GM19238 (cell line): Measurements from ENCODE around the gene RXYLT1.
A peak's percentile ranks its signal among the peaks of the same experiment; 100 is the strongest.
"Not testable (repeated sequence)": the region's sequence is repeated elsewhere in the genome, so short reads cannot be mapped to it uniquely, and the experiment has no call there.

Source experiments
- DNase-seq: peaks from one replicate; pipeline ENCODE4 v3.0.0; 2011; ENCODE audit warnings: low spot score; ENCODE audit not compliant: insufficient read length

Gene RXYLT1, protein sequence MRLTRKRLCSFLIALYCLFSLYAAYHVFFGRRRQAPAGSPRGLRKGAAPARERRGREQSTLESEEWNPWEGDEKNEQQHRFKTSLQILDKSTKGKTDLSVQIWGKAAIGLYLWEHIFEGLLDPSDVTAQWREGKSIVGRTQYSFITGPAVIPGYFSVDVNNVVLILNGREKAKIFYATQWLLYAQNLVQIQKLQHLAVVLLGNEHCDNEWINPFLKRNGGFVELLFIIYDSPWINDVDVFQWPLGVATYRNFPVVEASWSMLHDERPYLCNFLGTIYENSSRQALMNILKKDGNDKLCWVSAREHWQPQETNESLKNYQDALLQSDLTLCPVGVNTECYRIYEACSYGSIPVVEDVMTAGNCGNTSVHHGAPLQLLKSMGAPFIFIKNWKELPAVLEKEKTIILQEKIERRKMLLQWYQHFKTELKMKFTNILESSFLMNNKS

DNA sequence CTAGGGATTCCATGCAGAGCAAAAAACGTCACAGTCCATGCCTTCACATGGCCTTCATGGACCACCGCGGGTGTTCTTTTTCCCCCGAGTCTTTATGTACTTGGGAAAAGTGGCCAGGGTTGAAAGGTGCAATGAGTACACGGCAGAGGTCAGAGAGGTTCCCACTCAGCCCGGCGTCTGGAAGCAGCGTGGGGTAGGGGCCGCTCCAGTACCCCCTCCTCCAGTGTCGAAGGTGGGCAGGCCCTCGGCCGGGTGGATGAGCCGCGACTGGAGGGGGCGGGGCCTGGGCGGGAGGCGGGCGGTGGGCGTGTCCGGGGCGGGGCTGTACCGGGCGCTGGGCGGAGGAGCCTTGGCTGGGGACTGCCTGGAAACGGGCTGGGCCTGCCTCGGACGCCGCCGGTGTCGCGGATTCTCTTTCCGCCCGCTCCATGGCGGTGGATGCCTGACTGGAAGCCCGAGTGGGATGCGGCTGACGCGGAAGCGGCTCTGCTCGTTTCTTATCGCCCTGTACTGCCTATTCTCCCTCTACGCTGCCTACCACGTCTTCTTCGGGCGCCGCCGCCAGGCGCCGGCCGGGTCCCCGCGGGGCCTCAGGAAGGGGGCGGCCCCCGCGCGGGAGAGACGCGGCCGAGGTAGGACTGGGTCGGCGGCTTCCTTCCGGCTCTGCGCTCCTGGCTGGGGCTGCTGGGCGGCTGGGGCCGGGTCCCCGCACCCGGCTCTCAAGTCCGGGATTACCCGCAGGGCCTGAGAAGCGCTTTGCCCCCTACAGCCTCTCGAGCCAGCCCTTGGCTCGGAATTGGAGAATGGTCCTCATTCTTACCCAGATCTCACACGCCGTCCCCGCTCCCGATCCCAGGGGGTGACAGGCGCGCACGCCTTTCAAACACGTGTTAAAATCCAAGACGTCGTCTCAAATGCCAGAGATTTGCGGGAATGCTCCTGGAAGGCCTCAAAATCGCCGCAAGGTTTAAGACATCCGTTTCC is at the start of gene RXYLT1:
TSS of gene RXYLT1 (plus strand) at position 412 of the 984 bp plus-strand sequence. CDS start at position 464, 52 bp downstream.
- peak; percentile 83 for DNase-seq

DNA sequence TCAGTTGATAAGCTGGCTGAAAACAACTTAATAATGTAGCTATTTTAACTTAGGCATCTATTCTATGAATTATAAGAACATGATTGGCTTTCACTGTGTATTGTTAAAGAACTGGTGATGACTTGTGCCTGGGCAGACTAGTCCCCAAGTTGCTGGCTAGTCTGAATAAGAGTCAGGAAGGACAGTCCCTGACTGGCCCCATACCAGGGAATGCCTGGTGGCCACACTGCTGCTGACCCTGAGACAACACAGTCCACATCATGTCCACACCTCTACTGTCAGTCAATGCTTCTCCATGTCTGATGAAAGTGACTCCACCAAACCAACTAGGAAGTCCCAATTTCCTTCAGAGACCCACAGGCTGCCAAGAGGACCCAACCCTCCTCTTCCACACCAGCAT is 46.9 kb upstream of the RXYLT1 start:
- DNase-seq = not testable (repeated sequence)

GRCh38 chr12:63733585-63733984 is 46.1 kb upstream of the RXYLT1 start:
- DNase-seq = not testable (repeated sequence)

DNA sequence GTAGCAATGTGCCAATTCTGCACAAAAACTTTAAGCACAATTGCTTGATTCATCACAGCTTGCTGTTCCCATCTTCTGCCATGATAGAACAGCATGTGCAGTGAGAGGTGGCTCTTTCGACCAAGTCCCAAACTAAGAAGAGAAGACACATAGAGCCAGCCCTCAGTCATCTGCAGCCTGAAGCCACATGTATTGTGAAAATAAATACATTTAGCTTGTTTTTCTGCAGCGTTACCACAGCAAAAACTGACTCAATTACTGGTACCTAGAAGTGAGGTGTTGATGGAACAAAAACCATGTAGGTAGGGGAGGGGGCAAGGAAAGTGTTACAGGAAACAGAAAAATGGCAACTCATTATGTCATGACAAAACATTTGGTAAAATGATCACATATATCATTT is 39.2 kb upstream of the RXYLT1 start:
- not testable (repeated sequence) for DNase-seq

- DNase-seq = not testable (repeated sequence)
These were observed 38.3 kb upstream of the RXYLT1 start for GRCh38 chr12:63741431-63741830.

DNA sequence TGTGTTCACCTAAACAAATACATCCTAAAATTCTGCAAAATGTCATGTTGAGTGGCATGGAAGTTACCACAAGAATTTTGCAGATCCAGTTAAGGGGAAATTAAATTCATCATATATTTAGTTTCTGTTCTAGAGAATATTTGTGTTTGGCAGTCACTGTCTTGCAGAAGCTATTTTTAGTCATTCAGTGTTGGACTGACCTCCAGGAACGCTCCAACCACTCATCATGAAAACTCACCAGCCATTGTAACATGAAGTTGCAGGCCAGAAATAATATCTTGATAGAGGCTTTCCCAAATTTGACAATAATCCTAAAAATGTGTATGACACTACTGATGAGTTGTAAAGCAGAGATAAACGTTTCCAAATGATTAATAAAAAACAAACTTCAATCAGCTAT is 35.6 kb upstream of the RXYLT1 start:
- not testable (repeated sequence) for DNase-seq

DNA sequence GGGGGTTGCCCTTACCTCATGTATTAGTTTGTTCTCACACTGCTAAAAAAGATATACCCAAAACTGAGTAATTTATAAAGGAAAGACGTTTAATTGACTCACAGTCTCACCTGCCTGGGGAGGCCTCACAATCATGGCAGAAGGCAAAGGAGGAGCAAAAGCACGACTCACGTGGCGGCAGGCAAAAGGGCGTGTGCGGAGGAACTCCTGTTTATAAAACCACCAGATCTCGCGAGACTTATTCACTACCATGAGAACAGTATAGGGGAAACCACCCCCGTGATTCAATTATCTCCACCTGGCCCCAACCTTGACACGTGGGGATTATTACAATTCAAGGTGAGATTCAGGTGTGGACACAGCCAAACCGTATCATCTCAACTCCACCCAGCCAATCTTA is 33.2 kb upstream of the RXYLT1 start:
- not testable (repeated sequence) for DNase-seq

DNA sequence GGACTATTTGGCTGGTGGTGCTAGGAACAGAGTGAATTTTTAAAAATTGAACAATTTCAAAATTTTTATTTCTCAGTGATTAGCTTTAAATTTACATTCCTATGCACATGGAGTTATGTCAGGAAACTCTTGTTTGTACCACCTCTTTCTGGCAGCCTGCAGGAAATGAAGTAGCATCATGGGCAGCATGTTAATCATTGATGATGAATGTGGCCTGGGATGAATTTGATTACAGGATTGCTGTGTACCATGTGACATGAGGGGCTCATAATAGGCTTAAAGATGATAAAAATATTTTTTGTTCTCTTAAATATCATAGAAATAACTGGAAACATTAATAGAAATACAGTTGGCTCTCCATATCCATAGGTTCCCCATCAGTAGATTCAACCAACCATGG is 32.6 kb upstream of the RXYLT1 start:
- not testable (repeated sequence) for DNase-seq

DNA sequence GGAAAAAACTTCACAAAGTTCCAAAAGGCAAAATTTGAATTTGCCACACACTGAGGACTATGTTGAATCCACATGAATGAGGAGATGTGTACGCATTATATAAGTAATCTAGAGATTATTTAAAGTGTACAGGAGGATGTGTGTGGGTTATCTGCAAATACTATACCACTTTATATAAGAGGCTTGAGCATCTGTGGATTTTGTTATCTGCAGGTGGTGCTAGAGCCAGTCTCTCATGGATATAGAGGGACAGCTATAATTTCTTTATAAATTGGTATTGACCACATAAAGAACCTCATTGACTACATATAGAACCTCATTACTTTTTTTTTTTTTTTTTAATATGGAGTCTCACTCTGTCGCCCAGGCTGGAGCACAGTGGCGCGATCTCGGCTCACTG is 32.2 kb upstream of the RXYLT1 start:
- DNase-seq = no peak

DNA sequence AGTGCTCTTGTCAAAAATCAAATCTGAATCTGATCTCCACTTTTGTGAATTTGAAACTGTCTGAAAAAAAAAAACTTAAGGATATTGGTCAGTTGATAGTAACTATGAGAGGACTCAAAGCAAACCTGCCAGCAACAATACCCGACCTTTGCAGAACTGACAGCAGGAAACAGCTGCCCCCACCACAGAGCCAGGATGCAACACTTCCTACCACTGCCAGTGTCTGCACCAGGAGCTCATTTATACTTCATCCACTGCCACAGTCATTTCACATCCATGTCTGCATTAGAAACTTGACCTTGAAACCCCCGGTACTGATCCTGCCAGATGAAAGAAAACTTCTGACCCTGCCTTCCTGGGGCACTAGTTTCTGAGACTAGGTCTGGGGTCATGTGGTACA is 27.4 kb upstream of the RXYLT1 start:
- DNase-seq = no peak

DNA sequence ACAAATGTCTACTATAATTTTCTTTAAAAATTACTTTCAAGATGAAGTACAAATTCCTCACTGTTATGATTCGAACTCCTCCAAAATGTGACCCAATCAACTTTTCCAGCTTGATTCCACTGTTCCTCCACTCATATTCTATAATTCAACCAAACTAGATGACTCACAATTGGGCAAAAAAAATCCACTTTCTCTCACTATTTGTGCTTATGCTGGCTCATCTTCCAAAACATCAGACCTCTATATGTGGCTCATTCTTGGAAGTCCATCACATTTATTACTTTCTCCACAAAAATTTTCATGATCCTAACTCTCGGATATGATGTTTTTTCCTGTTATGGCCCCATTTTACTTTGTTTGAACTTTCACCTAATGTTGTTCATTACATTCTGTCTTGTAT is 26.9 kb upstream of the RXYLT1 start:
- no peak for DNase-seq

DNA sequence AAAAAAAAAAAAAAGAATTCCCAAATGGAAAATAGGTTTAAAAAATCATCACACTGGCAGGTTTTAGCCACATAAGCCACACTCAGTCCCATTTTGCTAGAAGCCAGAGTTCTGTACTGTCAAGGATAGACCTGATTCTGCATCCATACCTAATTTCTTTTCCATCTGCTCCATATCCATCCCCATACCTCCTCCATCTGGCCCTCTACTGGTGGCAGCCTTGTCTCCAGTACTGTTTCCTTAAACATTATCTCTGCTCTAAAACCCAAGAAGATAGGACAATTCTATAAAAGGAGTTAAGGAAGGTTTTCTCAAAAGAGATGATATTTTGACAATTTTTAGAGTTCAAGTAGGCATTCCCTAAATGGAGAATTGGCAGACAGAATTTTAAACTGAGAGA is 26.0 kb upstream of the RXYLT1 start:
- DNase-seq = no peak

GRCh38 chr12:63764481-63764880 is 15.2 kb upstream of the RXYLT1 start:
- no peak for DNase-seq

- no peak for DNase-seq
These were observed 13.2 kb upstream of the RXYLT1 start for GRCh38 chr12:63766498-63766897.

- no peak for DNase-seq
These were observed 9.3 kb upstream of the RXYLT1 start for GRCh38 chr12:63770375-63770774.

DNA sequence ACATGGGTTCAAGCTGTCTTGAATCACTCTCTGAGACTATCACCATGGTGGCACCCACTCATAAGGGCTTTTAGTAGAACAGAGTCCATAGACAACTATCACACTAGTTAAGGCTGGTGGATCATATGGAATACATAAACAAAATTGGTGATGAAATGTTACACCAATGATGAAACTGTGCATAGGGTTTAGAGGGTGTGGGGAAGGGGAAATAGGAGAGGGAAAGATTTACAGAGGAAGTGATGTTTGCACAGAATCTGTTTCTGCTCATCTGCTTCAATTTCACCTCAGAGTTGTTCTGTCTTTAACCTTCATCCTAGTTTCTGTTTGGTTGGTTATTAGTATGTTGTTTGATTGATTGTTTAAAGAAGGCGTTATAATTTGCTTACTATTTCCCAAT is 2.4 kb upstream of the RXYLT1 start:
- DNase-seq = no peak

- DNase-seq = no peak
These were observed 2.8 kb downstream of the RXYLT1 start for GRCh38 chr12:63782466-63782865.

DNA sequence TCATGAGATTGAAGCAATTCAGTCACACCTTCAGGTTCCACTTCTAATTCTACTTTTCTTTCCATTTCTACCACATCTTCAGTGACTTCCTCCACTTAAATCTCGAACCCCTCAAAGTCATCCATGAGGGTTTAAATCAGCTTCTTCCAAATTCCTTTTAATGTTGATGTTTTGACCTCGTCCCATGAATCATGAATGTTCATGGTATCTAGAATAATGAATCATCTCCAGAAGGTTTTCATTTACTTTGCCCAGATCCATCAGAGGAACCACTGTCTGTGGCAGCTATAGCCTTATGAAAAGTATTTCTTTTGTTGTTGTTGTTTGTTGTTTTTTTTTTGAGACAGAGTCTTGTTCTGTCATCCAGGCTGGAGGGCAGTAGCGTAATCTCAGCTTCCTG is 7.6 kb downstream of the RXYLT1 start:
- no peak for DNase-seq

DNA sequence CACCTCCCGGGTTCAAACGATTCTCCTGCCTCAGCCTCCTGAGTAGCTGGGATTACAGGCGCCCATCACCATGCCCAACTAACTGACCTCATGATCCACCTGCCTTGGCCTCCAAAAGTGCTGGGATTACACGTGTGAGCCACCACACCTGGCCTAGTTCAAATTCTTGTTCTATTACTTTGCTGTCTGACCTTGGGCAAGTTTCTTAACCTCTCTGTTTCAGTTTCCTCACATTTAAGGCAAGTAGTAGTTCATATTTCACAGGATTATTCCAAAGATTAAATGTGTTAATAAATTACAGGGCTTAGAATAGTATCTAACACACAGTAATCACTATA is 10.9 kb downstream of the RXYLT1 start:
- DNase-seq = no peak

- DNase-seq = no peak
These were observed 12.6 kb downstream of the RXYLT1 start for GRCh38 chr12:63792338-63792737.

DNA sequence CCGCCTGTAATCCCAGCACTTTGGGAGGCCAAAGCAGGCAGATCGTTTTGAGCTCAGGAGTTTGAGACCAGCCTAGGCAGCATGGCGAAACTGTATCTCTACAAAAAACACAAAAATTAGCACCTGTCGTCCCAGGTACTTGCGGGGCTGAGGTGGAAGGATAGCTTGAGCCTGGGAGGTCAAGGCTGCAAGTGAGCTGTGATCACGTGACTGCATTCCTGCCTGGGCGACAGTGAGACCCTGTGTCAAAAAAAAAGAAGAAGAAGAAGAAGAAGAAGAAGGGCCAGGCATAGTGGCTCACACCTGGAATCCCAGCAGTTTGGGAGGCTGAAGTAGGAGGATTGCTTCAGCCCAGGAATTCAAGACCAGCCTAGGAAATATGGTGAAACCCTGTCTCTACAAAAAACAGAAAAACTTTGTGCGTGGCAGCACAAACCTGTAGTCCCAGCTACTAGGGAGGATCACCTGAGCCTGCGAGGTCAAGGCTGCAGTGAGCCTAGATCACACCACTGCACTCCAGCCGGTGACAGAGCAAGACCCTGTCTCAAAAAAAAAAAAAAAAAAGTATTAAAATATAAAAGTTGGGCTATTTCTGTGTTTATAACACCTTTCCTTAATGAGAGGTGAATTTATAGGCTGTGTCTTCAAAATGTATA is 15.5 kb downstream of the RXYLT1 start:
- no peak for DNase-seq

GRCh38 chr12:63795944-63796343 is 16.2 kb downstream of the RXYLT1 start:
- no peak for DNase-seq
